DOHH2 (cell line): ENCODE data around the gene GDAP1L1.

Experiments used
- EZH2phosphoT487 ChIP-seq: fragments of 200-600 bp; sonication (generic); IDR thresholded peaks from 2 replicates; pipeline ENCODE4 v1.6.1; 2017; ENCODE audit warnings: borderline replicate concordance, mild to moderate bottlenecking, antibody characterized with exemption, low read length, moderate library complexity, mixed read lengths
- TF ChIP-seq, protein P1 (sequence below): fragments of 200-600 bp; sonication (generic); IDR thresholded peaks from one replicate; pipeline ENCODE4 v1.5.1; 2014; ENCODE audit warnings: antibody characterized with exemption, mild to moderate bottlenecking, low read depth, low read length; ENCODE audit not compliant: poor library complexity, severe bottlenecking

DNA sequence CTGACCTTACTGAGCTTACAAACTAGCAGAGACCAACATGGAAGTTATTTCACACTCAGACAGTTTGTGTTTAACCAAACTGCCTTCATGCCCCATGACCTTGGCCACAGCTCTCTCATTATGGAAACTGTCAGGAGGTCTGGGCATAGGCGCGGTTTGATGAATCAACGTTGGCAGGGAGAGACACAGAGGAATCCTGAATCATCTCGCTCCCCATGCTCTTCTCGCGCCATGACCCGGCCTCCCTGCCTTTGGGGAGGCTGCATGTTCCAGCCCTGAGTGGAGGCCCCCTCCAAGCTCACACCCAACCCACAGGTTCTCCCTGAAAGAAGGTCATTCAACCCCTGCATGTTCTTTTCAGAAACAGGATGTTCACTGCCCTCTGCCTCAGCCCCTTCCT is 15.9 kb upstream of the GDAP1L1 start:
- TF ChIP-seq, protein P1, sequence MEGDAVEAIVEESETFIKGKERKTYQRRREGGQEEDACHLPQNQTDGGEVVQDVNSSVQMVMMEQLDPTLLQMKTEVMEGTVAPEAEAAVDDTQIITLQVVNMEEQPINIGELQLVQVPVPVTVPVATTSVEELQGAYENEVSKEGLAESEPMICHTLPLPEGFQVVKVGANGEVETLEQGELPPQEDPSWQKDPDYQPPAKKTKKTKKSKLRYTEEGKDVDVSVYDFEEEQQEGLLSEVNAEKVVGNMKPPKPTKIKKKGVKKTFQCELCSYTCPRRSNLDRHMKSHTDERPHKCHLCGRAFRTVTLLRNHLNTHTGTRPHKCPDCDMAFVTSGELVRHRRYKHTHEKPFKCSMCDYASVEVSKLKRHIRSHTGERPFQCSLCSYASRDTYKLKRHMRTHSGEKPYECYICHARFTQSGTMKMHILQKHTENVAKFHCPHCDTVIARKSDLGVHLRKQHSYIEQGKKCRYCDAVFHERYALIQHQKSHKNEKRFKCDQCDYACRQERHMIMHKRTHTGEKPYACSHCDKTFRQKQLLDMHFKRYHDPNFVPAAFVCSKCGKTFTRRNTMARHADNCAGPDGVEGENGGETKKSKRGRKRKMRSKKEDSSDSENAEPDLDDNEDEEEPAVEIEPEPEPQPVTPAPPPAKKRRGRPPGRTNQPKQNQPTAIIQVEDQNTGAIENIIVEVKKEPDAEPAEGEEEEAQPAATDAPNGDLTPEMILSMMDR: no peak
- no peak for TF ChIP-seq EZH2phosphoT487
